ENCODE results near the gene PLCB4.

Gene PLCB4

GRCh38 chr20:9517297-9518162, 448.6 kb downstream of the PLCB4 start:
- H3K4ac ChIP-seq (ENCODE audit: low read depth in 1 of 2, low read length in 2 of 2): no peak overlapping the region
- no peak overlapping the region for H3K4me3 ChIP-seq (ENCODE audit: insufficient read depth in 1 of 2, low read depth in 1 of 2, low read length in 2 of 2)
- no peaks in the 10 kb centered on the region for H3K36me3 ChIP-seq (ENCODE audit: control insufficient read depth in 1 of 2, insufficient read depth in 2 of 2, low read depth in 1 of 2, low read length in 2 of 2)
- H3K18ac ChIP-seq (ENCODE audit: low read depth in 1 of 2, low read length in 2 of 2): no peak overlapping the region
- peaks cover 77 to 96% of the 10 kb centered on the region in 2 experiments for H3K27me3 ChIP-seq (ENCODE audit: control insufficient read depth in 1 of 2, insufficient read depth in 1 of 2, low read length in 2 of 2)
- H2AK5ac ChIP-seq (ENCODE audit: low read length, severe bottlenecking): no peak overlapping the region
- no peak overlapping the region for H3K4me2 ChIP-seq (ENCODE audit: low read length, poor library complexity, severe bottlenecking)
- H2BK12ac ChIP-seq (ENCODE audit: low read length in 2 of 2): no peak overlapping the region
- H3K4me1 ChIP-seq (ENCODE audit: control insufficient read depth, insufficient read depth, low read depth, low read length): peaks cover 18% of the 10 kb centered on the region
- no peak overlapping the region for H2BK5ac ChIP-seq (ENCODE audit: low read depth, low read length, poor library complexity, severe bottlenecking)
- no peaks in the 10 kb centered on the region for H3K9me3 ChIP-seq (ENCODE audit: control insufficient read depth, low read length)
- no peak overlapping the region for H3K27ac ChIP-seq (ENCODE audit: low read length, poor library complexity, severe bottlenecking)
- H2AFZ ChIP-seq (ENCODE audit: low read depth, low read length): no peak overlapping the region
- H3K9ac ChIP-seq (ENCODE audit: low read length): no peak overlapping the region
- H3K14ac ChIP-seq (ENCODE audit: low read length in 2 of 2): no peak overlapping the region
- H2BK15ac ChIP-seq (ENCODE audit: low read depth, poor library complexity, severe bottlenecking): no peak overlapping the region
- WGBS: 56% methylated on average over 7 of the region's 8 CpGs
- H2BK120ac ChIP-seq (ENCODE audit: low read depth, low read length): no peak overlapping the region
- H4K8ac ChIP-seq (ENCODE audit: low read length): no peak overlapping the region
- no peaks in the 10 kb centered on the region for H3K79me1 ChIP-seq (replicated peaks; ENCODE audit: low read length, poor library complexity, severe bottlenecking)
- H3K23ac ChIP-seq (ENCODE audit: low read length in 2 of 2): no peak overlapping the region
- no peak overlapping the region for H4K91ac ChIP-seq (ENCODE audit: low read length)
- no peak for DNase-seq

DNA sequence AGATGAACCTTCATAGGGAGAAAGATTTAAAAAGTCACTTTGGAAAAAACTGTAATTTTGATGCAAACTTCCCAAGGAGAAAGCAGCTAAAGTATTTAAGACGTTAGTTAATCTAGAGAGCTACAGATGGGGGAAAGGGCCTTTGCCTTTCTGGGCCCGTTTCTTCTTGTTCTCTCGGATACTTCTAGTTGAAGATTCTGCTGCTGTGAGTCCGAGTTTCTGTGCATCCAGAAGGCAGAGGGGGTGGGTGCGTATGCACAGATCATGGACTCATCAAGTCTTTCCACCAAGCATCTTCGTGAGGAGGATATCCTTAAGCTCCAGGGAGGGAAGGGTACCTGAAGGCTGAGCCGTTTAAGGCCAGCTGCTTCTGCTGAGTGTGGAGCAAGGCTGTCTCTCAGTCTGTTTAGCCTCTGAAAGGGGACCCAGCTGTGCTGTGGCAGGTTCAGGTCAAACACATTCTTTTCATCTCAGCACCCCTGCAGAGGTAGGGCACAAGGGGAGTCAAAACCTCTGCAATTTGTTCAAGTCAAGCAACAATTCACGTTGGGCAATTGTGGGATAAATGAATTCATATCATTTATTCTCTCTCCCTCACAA, 449.8 kb downstream of the PLCB4 start:
- Histone ChIP-seq H3K4me3 (ENCODE audit: insufficient read depth in 1 of 2, low read depth in 1 of 2, low read length in 2 of 2) (no peak overlapping the region), H3K79me1 (replicated peaks; ENCODE audit: low read length, poor library complexity, severe bottlenecking) (no peaks in the 10 kb centered on the region), H3K18ac (ENCODE audit: low read depth in 1 of 2, low read length in 2 of 2) (no peak overlapping the region), H2BK120ac (ENCODE audit: low read depth, low read length) (no peak overlapping the region), H3K4ac (ENCODE audit: low read depth in 1 of 2, low read length in 2 of 2) (no peak overlapping the region), H2AFZ (ENCODE audit: low read depth, low read length) (no peak overlapping the region), H4K8ac (ENCODE audit: low read length) (no peak overlapping the region), H3K27me3 (ENCODE audit: control insufficient read depth in 1 of 2, insufficient read depth in 1 of 2, low read length in 2 of 2) (peaks cover 77 to 92% of the 10 kb centered on the region in 2 experiments), H2BK5ac (ENCODE audit: low read depth, low read length, poor library complexity, severe bottlenecking) (no peak overlapping the region), H2BK15ac (ENCODE audit: low read depth, poor library complexity, severe bottlenecking) (no peak overlapping the region), H3K9me3 (ENCODE audit: control insufficient read depth, low read length) (no peaks in the 10 kb centered on the region), H2BK12ac (ENCODE audit: low read length in 2 of 2) (no peak overlapping the region), H3K9ac (ENCODE audit: low read length) (no peak overlapping the region), H4K91ac (ENCODE audit: low read length) (no peak overlapping the region), H3K14ac (ENCODE audit: low read length in 2 of 2) (no peak overlapping the region), H3K27ac (ENCODE audit: low read length, poor library complexity, severe bottlenecking) (no peak overlapping the region), H3K23ac (ENCODE audit: low read length in 2 of 2) (peak overlapping the region in 1 of 2 experiments; percentile 66), H2AK5ac (ENCODE audit: low read length, severe bottlenecking) (no peak overlapping the region), H3K4me2 (ENCODE audit: low read length, poor library complexity, severe bottlenecking) (no peak overlapping the region), H3K36me3 (ENCODE audit: control insufficient read depth in 1 of 2, insufficient read depth in 2 of 2, low read depth in 1 of 2, low read length in 2 of 2) (no peaks in the 10 kb centered on the region), H3K4me1 (ENCODE audit: control insufficient read depth, insufficient read depth, low read depth, low read length) (peaks cover 18% of the 10 kb centered on the region)
- no peak for DNase-seq
- WGBS: 19% methylated on average over 7 of the region's 8 CpGs

DNA sequence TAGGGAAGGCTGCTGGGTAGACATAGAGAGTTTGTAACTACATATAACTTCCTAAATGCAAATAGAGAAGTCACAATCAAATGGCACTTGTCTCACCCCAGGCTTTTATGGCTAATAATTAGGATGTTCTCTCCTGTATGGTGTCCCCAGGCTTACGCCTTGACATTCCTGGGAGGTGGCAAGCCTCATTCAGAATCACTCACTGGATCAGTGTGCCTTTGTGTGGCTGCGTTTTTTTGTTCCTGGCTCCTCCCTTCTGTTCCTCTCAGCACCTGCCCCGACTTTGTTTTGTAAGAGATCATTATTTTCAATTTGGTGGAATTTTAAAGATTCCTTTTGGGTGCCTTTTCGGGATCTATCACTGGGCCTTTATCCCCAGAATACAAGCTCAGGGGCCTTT, 451.2 kb downstream of the PLCB4 start:
- Histone ChIP-seq H3K4ac (ENCODE audit: low read depth in 1 of 2, low read length in 2 of 2) (no peak overlapping the region), H2BK15ac (ENCODE audit: low read depth, poor library complexity, severe bottlenecking) (no peak overlapping the region), H3K4me1 (ENCODE audit: control insufficient read depth, insufficient read depth, low read depth, low read length) (peaks cover 12% of the 10 kb centered on the region), H3K14ac (ENCODE audit: low read length in 2 of 2) (no peak overlapping the region), H3K18ac (ENCODE audit: low read depth in 1 of 2, low read length in 2 of 2) (no peak overlapping the region), H3K36me3 (ENCODE audit: control insufficient read depth in 1 of 2, insufficient read depth in 2 of 2, low read depth in 1 of 2, low read length in 2 of 2) (no peaks in the 10 kb centered on the region), H3K4me3 (ENCODE audit: insufficient read depth in 1 of 2, low read depth in 1 of 2, low read length in 2 of 2) (no peak overlapping the region), H3K23ac (ENCODE audit: low read length in 2 of 2) (no peak overlapping the region), H3K4me2 (ENCODE audit: low read length, poor library complexity, severe bottlenecking) (no peak overlapping the region), H2BK120ac (ENCODE audit: low read depth, low read length) (no peak overlapping the region), H3K9me3 (ENCODE audit: control insufficient read depth, low read length) (no peaks in the 10 kb centered on the region), H2AFZ (ENCODE audit: low read depth, low read length) (no peak overlapping the region), H2BK12ac (ENCODE audit: low read length in 2 of 2) (no peak overlapping the region), H2AK5ac (ENCODE audit: low read length, severe bottlenecking) (no peak overlapping the region), H4K91ac (ENCODE audit: low read length) (no peak overlapping the region), H3K9ac (ENCODE audit: low read length) (no peak overlapping the region), H2BK5ac (ENCODE audit: low read depth, low read length, poor library complexity, severe bottlenecking) (no peak overlapping the region), H3K27me3 (ENCODE audit: control insufficient read depth in 1 of 2, insufficient read depth in 1 of 2, low read length in 2 of 2) (peaks cover 63 to 78% of the 10 kb centered on the region in 2 experiments), H3K79me1 (replicated peaks; ENCODE audit: low read length, poor library complexity, severe bottlenecking) (no peaks in the 10 kb centered on the region), H3K27ac (ENCODE audit: low read length, poor library complexity, severe bottlenecking) (no peak overlapping the region), H4K8ac (ENCODE audit: low read length) (no peak overlapping the region)
- WGBS: 73% methylated on average over 4 of the region's 4 CpGs
- DNase-seq: no peak

GRCh38 chr20:9523636-9524035, 454.7 kb downstream of the PLCB4 start:
- Histone ChIP-seq H3K27ac (ENCODE audit: low read length, poor library complexity, severe bottlenecking) (no peak overlapping the region), H3K4me3 (ENCODE audit: insufficient read depth in 1 of 2, low read depth in 1 of 2, low read length in 2 of 2) (no peak overlapping the region), H2BK120ac (ENCODE audit: low read depth, low read length) (no peak overlapping the region), H3K9me3 (ENCODE audit: control insufficient read depth, low read length) (no peaks in the 10 kb centered on the region), H3K27me3 (ENCODE audit: control insufficient read depth in 1 of 2, insufficient read depth in 1 of 2, low read length in 2 of 2) (peaks cover 28 to 54% of the 10 kb centered on the region in 2 experiments), H2AK5ac (ENCODE audit: low read length, severe bottlenecking) (no peak overlapping the region), H3K4me2 (ENCODE audit: low read length, poor library complexity, severe bottlenecking) (no peak overlapping the region), H3K36me3 (ENCODE audit: control insufficient read depth in 1 of 2, insufficient read depth in 2 of 2, low read depth in 1 of 2, low read length in 2 of 2) (no peaks in the 10 kb centered on the region), H2BK15ac (ENCODE audit: low read depth, poor library complexity, severe bottlenecking) (no peak overlapping the region), H3K14ac (ENCODE audit: low read length in 2 of 2) (no peak overlapping the region), H4K91ac (ENCODE audit: low read length) (no peak overlapping the region), H3K23ac (ENCODE audit: low read length in 2 of 2) (no peak overlapping the region), H2BK12ac (ENCODE audit: low read length in 2 of 2) (no peak overlapping the region), H2AFZ (ENCODE audit: low read depth, low read length) (no peak overlapping the region), H3K9ac (ENCODE audit: low read length) (no peak overlapping the region), H3K18ac (ENCODE audit: low read depth in 1 of 2, low read length in 2 of 2) (no peak overlapping the region), H3K4ac (ENCODE audit: low read depth in 1 of 2, low read length in 2 of 2) (no peak overlapping the region), H3K4me1 (ENCODE audit: control insufficient read depth, insufficient read depth, low read depth, low read length) (no peaks in the 10 kb centered on the region), H3K79me1 (replicated peaks; ENCODE audit: low read length, poor library complexity, severe bottlenecking) (no peaks in the 10 kb centered on the region), H4K8ac (ENCODE audit: low read length) (no peak overlapping the region), H2BK5ac (ENCODE audit: low read depth, low read length, poor library complexity, severe bottlenecking) (no peak overlapping the region)
- 57% methylated on average over 1 of the region's 3 CpGs for WGBS
- no peak for DNase-seq
